ENCODE results near the gene CRACDL.

DNA sequence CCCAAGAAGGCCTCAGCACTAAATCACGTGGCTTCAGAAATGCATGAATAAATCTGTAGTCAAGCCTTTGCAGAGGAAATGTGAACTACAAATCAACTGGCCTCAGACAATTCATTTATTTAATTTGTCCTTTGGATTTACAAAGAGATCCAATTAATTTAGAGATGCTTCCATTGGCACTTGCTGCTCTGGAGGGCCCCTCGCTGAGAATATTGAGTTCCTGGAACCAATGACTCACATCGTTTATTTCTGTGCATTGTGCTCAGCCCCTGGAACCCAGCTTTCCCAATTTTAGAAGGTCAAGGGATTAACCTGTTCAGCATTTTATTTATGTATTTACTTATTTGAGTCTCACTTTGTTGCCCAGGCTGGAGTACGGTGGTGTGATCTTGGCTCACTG, 157.9 kb downstream of the CRACDL start:
- TF ChIP-seq POLR2A (IDR thresholded peaks at IDR 0.05; ENCODE audit: insufficient read depth in 1 of 2, low read depth in 2 of 2, low read length in 2 of 2), result no peak
- TF ChIP-seq, protein P1, sequence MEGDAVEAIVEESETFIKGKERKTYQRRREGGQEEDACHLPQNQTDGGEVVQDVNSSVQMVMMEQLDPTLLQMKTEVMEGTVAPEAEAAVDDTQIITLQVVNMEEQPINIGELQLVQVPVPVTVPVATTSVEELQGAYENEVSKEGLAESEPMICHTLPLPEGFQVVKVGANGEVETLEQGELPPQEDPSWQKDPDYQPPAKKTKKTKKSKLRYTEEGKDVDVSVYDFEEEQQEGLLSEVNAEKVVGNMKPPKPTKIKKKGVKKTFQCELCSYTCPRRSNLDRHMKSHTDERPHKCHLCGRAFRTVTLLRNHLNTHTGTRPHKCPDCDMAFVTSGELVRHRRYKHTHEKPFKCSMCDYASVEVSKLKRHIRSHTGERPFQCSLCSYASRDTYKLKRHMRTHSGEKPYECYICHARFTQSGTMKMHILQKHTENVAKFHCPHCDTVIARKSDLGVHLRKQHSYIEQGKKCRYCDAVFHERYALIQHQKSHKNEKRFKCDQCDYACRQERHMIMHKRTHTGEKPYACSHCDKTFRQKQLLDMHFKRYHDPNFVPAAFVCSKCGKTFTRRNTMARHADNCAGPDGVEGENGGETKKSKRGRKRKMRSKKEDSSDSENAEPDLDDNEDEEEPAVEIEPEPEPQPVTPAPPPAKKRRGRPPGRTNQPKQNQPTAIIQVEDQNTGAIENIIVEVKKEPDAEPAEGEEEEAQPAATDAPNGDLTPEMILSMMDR (CRISPR knock-in tag; IDR thresholded peaks at IDR 0.05), result no peak
- no peak for TF ChIP-seq SUZ12 (IDR thresholded peaks at IDR 0.05; ENCODE audit: low read depth, low read length)
- TF ChIP-seq KMT2A (CRISPR knock-in tag; IDR thresholded peaks at IDR 0.05), result no peak
- TF ChIP-seq SP140L (CRISPR knock-in tag; IDR thresholded peaks at IDR 0.05; ENCODE audit: borderline replicate concordance), result no peak
- no peak for TF ChIP-seq FOXK2 (IDR thresholded peaks at IDR 0.05)
